IMR-90 (cell line): ENCODE measurements around the gene STX17. TPM values are rescaled to one million over a fixed set of nuclear protein-coding genes. Genes with fewer than 3 reads are reported as not detected.

Experiments used
- ATAC-seq: fragments of 200-7000 bp; cut with Tn5 transposase; 2 replicates; pipeline ENCODE4 v1.9.1; 2020; ENCODE audit warnings: low read depth, mild to moderate bottlenecking, moderate library complexity
- BruUV-seq: library from RNA; stranded (reverse); fragments of 400-500 nt; replicated peaks from 2 replicates; lab custom pipeline; 2021; lab: Mats Ljungman, UMichigan
- CTCF ChIA-PET: fragments of 300-600 bp; formaldehyde crosslinking; extraction: SDS; loops from one replicate; lab custom pipeline; 2021; ENCODE audit warnings: antibody characterized with exemption; lab: Yijun Ruan, JAX
- POLR2A ChIA-PET: fragments of 300-600 bp; sonication (Branson Sonifier 250); formaldehyde crosslinking; loops from one replicate; lab custom pipeline; 2022; ENCODE audit warnings: antibody characterized with exemption; ENCODE audit not compliant: unreplicated experiment; lab: Charles Lee
- DNase-seq: peaks from one replicate; pipeline ENCODE4 v3.0.0; 2013
- H2AFZ ChIP-seq: replicated peaks from 2 replicates; pipeline ENCODE3; 2013; ENCODE audit warnings: low read length, mild to moderate bottlenecking; ENCODE audit not compliant: poor library complexity
- H2AK5ac ChIP-seq: 2 replicates; pipeline ENCODE4 v1.6.1; 2013; ENCODE audit warnings: low read depth, low read length, inconsistent platforms
- H2AK9ac ChIP-seq: replicated peaks from 2 replicates; pipeline ENCODE3; 2013; ENCODE audit warnings: mild to moderate bottlenecking, low read depth, low read length, moderate library complexity; ENCODE audit not compliant: poor library complexity
- H2BK120ac ChIP-seq: 2 replicates; pipeline ENCODE4 v1.6.1; 2013; ENCODE audit warnings: low read depth, low read length, inconsistent platforms
- H2BK15ac ChIP-seq: 3 replicates; pipeline ENCODE4 v1.6.1; 2013; ENCODE audit warnings: low read depth, low read length, inconsistent platforms
- H2BK20ac ChIP-seq: 2 replicates; pipeline ENCODE4 v1.6.1; 2013; ENCODE audit warnings: low read depth, mild to moderate bottlenecking, inconsistent platforms, low read length, moderate library complexity
- H2BK5ac ChIP-seq: 2 replicates; pipeline ENCODE4 v1.6.1; 2013; ENCODE audit warnings: mild to moderate bottlenecking, low read depth, low read length, inconsistent platforms; ENCODE audit not compliant: poor library complexity, severe bottlenecking
- H3K14ac ChIP-seq: replicated peaks from 2 replicates; pipeline ENCODE4 v1.6.1; 2013; ENCODE audit warnings: low read depth, low read length, inconsistent platforms
- H3K18ac ChIP-seq: 2 replicates; pipeline ENCODE4 v1.6.1; 2013; ENCODE audit warnings: low read depth, low read length, control low read depth
- H3K23ac ChIP-seq: 2 replicates; pipeline ENCODE4 v1.6.1; 2013; ENCODE audit warnings: low read depth, low read length, inconsistent platforms
- H3K27ac ChIP-seq: 2 replicates; pipeline ENCODE4 v1.5.1; 2013; ENCODE audit warnings: mild to moderate bottlenecking, control low read depth, low read length; ENCODE audit not compliant: insufficient read depth
- H3K27me3 ChIP-seq: 2 replicates; pipeline ENCODE4 v1.6.1; 2013; ENCODE audit warnings: low read length; ENCODE audit not compliant: control insufficient read depth, insufficient read depth
- H3K36me3 ChIP-seq: 2 replicates; pipeline ENCODE4 v1.6.1; 2013; ENCODE audit warnings: low read length, mixed read lengths; ENCODE audit not compliant: control insufficient read depth, insufficient read depth
- H3K4ac ChIP-seq: 2 replicates; pipeline ENCODE4 v1.6.1; 2013; ENCODE audit warnings: low read depth, low read length, inconsistent platforms
- H3K4me1 ChIP-seq: 2 replicates; pipeline ENCODE4 v1.6.1; 2013; ENCODE audit warnings: low read length, mixed read lengths; ENCODE audit not compliant: control insufficient read depth, insufficient read depth
- H3K4me2 ChIP-seq: 2 replicates; pipeline ENCODE4 v1.6.1; 2013; ENCODE audit warnings: low read depth, mild to moderate bottlenecking, control low read depth, low read length, moderate library complexity
- H3K4me3 ChIP-seq: 2 replicates; pipeline ENCODE4 v1.5.1; 2013; ENCODE audit warnings: low read depth, mild to moderate bottlenecking, control low read depth, low read length, moderate library complexity; ENCODE audit not compliant: insufficient read depth
- H3K56ac ChIP-seq: 2 replicates; pipeline ENCODE4 v1.6.1; 2013; ENCODE audit warnings: low read length, inconsistent platforms; ENCODE audit not compliant: insufficient read depth; ENCODE audit errors: extremely low read depth
- H3K79me1 ChIP-seq, 2 experiments: 2 replicates each; pipeline ENCODE4 v1.6.1; 2013; ENCODE audit warnings: low read length in 2 of 2, inconsistent platforms in 1 of 2, low read depth in 1 of 2
- H3K9ac ChIP-seq: 2 replicates; pipeline ENCODE4 v1.6.1; 2013; ENCODE audit warnings: low read depth, low read length, control low read depth
- H3K9me1 ChIP-seq: 2 replicates; pipeline ENCODE4 v1.6.1; 2013; ENCODE audit warnings: low read length, inconsistent platforms; ENCODE audit not compliant: insufficient read depth
- H3K9me3 ChIP-seq: 2 replicates; pipeline ENCODE4 v1.6.1; 2013; ENCODE audit warnings: low read length; ENCODE audit not compliant: control insufficient read depth, insufficient read depth
- H4K20me1 ChIP-seq: 2 replicates; pipeline ENCODE4 v1.6.1; 2013; ENCODE audit warnings: low read length, inconsistent platforms; ENCODE audit not compliant: insufficient read depth
- H4K5ac ChIP-seq: 2 replicates; pipeline ENCODE4 v1.6.1; 2013; ENCODE audit warnings: mild to moderate bottlenecking, low read depth, low read length, control low read depth
- H4K8ac ChIP-seq, 2 experiments: 2 replicates each; pipeline ENCODE4 v1.6.1; 2013; ENCODE audit warnings: low read depth in 2 of 2, low read length in 2 of 2, control low read depth in 1 of 2, inconsistent platforms in 1 of 2
- H4K91ac ChIP-seq: 2 replicates; pipeline ENCODE4 v1.6.1; 2013; ENCODE audit warnings: low read depth, low read length, inconsistent platforms; ENCODE audit not compliant: insufficient read depth
- BHLHE40 ChIP-seq: fragments of 150-350 bp; IDR thresholded peaks from 2 replicates; pipeline ENCODE4 v1.6.1; 2016; ENCODE audit warnings: mild to moderate bottlenecking, low read depth, low read length
- CEBPB ChIP-seq: IDR thresholded peaks from 2 replicates; pipeline ENCODE4 v1.6.1; 2012; ENCODE audit warnings: low read depth, low read length, improper control_type of control experiment
- CHD1 ChIP-seq: IDR thresholded peaks from 2 replicates; pipeline ENCODE4 v1.6.1; 2012; ENCODE audit warnings: low read depth, low read length, improper control_type of control experiment
- CTCF ChIP-seq: conservative IDR thresholded peaks from 2 replicates; pipeline ENCODE4 v1.5.1; 2012; ENCODE audit warnings: mild to moderate bottlenecking, low read depth, low read length, improper control_type of control experiment
- ELK1 ChIP-seq: fragments of 150-350 bp; IDR thresholded peaks from 2 replicates; pipeline ENCODE4 v1.6.1; 2016; ENCODE audit warnings: low read depth, mild to moderate bottlenecking, low read length, moderate library complexity, borderline replicate concordance
- FOS ChIP-seq: fragments of 150-350 bp; IDR thresholded peaks from 2 replicates; pipeline ENCODE4 v1.6.1; 2016; ENCODE audit warnings: low read depth, low read length
- MAFK ChIP-seq: IDR thresholded peaks from 2 replicates; pipeline ENCODE4 v1.6.1; 2012; ENCODE audit warnings: low read depth, low read length, improper control_type of control experiment
- MAZ ChIP-seq: IDR thresholded peaks from 2 replicates; pipeline ENCODE4 v1.6.1; 2012; ENCODE audit warnings: low read depth, mild to moderate bottlenecking, low read length, improper control_type of control experiment, moderate library complexity, borderline replicate concordance
- MXI1 ChIP-seq: IDR thresholded peaks from 2 replicates; pipeline ENCODE4 v1.6.1; 2012; ENCODE audit warnings: low read depth, mild to moderate bottlenecking, low read length, moderate library complexity, borderline replicate concordance
- NFE2L2 ChIP-seq: fragments of 150-350 bp; IDR thresholded peaks from 2 replicates; pipeline ENCODE4 v1.6.1; 2016; ENCODE audit warnings: low read depth, mild to moderate bottlenecking, low read length
- POLR2A ChIP-seq: IDR thresholded peaks from 2 replicates; pipeline ENCODE4 v1.6.1; 2012; ENCODE audit warnings: mild to moderate bottlenecking, low read depth, low read length
- RAD21 ChIP-seq: IDR thresholded peaks from 2 replicates; pipeline ENCODE4 v1.6.1; 2012; ENCODE audit warnings: low read length, improper control_type of control experiment
- RCOR1 ChIP-seq: IDR thresholded peaks from 2 replicates; pipeline ENCODE4 v1.6.1; 2012; ENCODE audit warnings: mild to moderate bottlenecking, low read length, improper control_type of control experiment; ENCODE audit not compliant: insufficient replicate concordance
- RFX5 ChIP-seq: IDR thresholded peaks from 2 replicates; pipeline ENCODE4 v1.8.0; 2012; ENCODE audit warnings: low read depth, mild to moderate bottlenecking, low read length, moderate library complexity
- SMC3 ChIP-seq: fragments of 150-350 bp; IDR thresholded peaks from 2 replicates; pipeline ENCODE4 v1.6.1; 2016; ENCODE audit warnings: low read depth, mild to moderate bottlenecking, antibody characterized with exemption, low read length, moderate library complexity
- USF2 ChIP-seq: fragments of 150-350 bp; IDR thresholded peaks from 2 replicates; pipeline ENCODE4 v1.6.1; 2017; ENCODE audit warnings: mild to moderate bottlenecking, antibody characterized with exemption, low read length, low read depth
- dilution Hi-C: fragments of 300-500 bp; cut with HindIII; formaldehyde crosslinking; loops from one replicate; pipeline ENCODE4 v1.14.3; 2018; ENCODE audit warnings: low sequenced_read_pairs; ENCODE audit not compliant: unreplicated experiment
- in situ Hi-C: fragments of 300-500 bp; cut with MboI; formaldehyde crosslinking; loops from 3 replicates; pipeline ENCODE4 v1.14.3; 2019; ENCODE audit warnings: low sequenced_read_pairs, inconsistent platforms, mixed read lengths
- intact Hi-C: fragments of 100-400 bp; cut with micrococcal nuclease; formaldehyde crosslinking; loops from 2 replicates; pipeline ENCODE4 v1.10.0; 2022
- polyA plus RNA-seq, 3 experiments: library from polyadenylated mRNA; depleted of rRNA; stranded (reverse); fragments of >200 nt; gene quantifications; 2 replicates each; pipeline ENCODE4 v1.2.3, GENCODE V29; 2012; ENCODE audit warnings: low replicate concordance in 1 of 3
- total RNA-seq: library from RNA; depleted of rRNA; stranded (reverse); fragments of >200 nt; gene quantifications from 2 replicates; pipeline ENCODE4 v1.2.3, GENCODE V29; 2012

Gene STX17
- total and polyA plus RNA-seq, 2 of the 4 experiments (the other 2 are of a cell fraction) = 6.2 to 11.7 TPM

GRCh38 chr9:100012279-100012678 lies 105.8 kb downstream of the STX17 start:
- no peak overlapping the region for H3K4ac ChIP-seq
- H3K4me3 ChIP-seq = no peak overlapping the region
- intact Hi-C loops (loop anchor here (5.0 kb wide), 2 partner anchors 190 to 830 kb away; partner anchors contain the start of gene NR4A3), in situ Hi-C loops (loop anchor here (10.0 to 25.0 kb wide), 2 partner anchors 750 to 827 kb away; no protein-coding TSS in a partner anchor), dilution Hi-C loops (no loop called here)
- ChIA-PET CTCF (interaction anchor here (1.1 kb wide), 1 partner anchor 190 kb away, joined by 3 read pairs; no protein-coding TSS in a partner anchor), POLR2A (interaction anchor here (0.6 kb wide), 1 partner anchor 11 kb away, joined by 3 read pairs; no protein-coding TSS in a partner anchor)
- no peak overlapping the region for H3K4me2 ChIP-seq
- H2BK20ac ChIP-seq = no peak overlapping the region
- no peak overlapping the region for H4K5ac ChIP-seq
- no peak overlapping the region for H4K91ac ChIP-seq
- H4K8ac ChIP-seq = no peak overlapping the region
- no peaks in the 10 kb centered on the region for H3K9me1 ChIP-seq
- BruUV-seq = no TSS peak
- no peak overlapping the region for H3K18ac ChIP-seq
- H2AK5ac ChIP-seq = no peak overlapping the region
- H3K27ac ChIP-seq = no peak overlapping the region
- H3K23ac ChIP-seq = no peak overlapping the region
- H3K27me3 ChIP-seq = no peaks in the 10 kb centered on the region
- peaks cover 3% of the 10 kb centered on the region; the same call in 1 of the 2 replicates for H3K36me3 ChIP-seq
- no peak overlapping the region for H2BK120ac ChIP-seq
- no peak overlapping the region for H3K14ac ChIP-seq
- H3K9ac ChIP-seq = no peak overlapping the region
- H2AFZ ChIP-seq = no peak overlapping the region
- no peak overlapping the region for H2BK15ac ChIP-seq
- peaks cover 7% of the 10 kb centered on the region for H3K4me1 ChIP-seq
- ATAC-seq = no peak
- H3K79me1 ChIP-seq = peaks cover 4 to 5% of the 10 kb centered on the region in 2 experiments; a peak in 3 of 4 replicates
- H2AK9ac ChIP-seq = no peak overlapping the region
- no peak for DNase-seq
- no peak overlapping the region for H3K56ac ChIP-seq
- H3K9me3 ChIP-seq = no peaks in the 10 kb centered on the region
- no peak overlapping the region for H2BK5ac ChIP-seq
- no peak for TF ChIP-seq CHD1
- no peak for TF ChIP-seq ELK1
- no peak for TF ChIP-seq MXI1
- TF ChIP-seq FOS = no peak
- no peak for TF ChIP-seq BHLHE40
- TF ChIP-seq RFX5 = no peak
- TF ChIP-seq USF2 = no peak
- TF ChIP-seq MAFK = no peak
- no peak for TF ChIP-seq RCOR1
- TF ChIP-seq CTCF = no peak
- TF ChIP-seq RAD21 = no peak
- TF ChIP-seq POLR2A = no peak
- no peak for TF ChIP-seq NFE2L2
- no peak for TF ChIP-seq CEBPB
- TF ChIP-seq SMC3 = no peak
- TF ChIP-seq MAZ = no peak
- H4K20me1 ChIP-seq = no peaks in the 10 kb centered on the region
